ENCODE results near the gene ALCAM.

ALCAM gene

GRCh38 chr3:105620236-105620635, 253.5 kb downstream of the ALCAM start (continued):
- TF ChIP-seq, protein P1, sequence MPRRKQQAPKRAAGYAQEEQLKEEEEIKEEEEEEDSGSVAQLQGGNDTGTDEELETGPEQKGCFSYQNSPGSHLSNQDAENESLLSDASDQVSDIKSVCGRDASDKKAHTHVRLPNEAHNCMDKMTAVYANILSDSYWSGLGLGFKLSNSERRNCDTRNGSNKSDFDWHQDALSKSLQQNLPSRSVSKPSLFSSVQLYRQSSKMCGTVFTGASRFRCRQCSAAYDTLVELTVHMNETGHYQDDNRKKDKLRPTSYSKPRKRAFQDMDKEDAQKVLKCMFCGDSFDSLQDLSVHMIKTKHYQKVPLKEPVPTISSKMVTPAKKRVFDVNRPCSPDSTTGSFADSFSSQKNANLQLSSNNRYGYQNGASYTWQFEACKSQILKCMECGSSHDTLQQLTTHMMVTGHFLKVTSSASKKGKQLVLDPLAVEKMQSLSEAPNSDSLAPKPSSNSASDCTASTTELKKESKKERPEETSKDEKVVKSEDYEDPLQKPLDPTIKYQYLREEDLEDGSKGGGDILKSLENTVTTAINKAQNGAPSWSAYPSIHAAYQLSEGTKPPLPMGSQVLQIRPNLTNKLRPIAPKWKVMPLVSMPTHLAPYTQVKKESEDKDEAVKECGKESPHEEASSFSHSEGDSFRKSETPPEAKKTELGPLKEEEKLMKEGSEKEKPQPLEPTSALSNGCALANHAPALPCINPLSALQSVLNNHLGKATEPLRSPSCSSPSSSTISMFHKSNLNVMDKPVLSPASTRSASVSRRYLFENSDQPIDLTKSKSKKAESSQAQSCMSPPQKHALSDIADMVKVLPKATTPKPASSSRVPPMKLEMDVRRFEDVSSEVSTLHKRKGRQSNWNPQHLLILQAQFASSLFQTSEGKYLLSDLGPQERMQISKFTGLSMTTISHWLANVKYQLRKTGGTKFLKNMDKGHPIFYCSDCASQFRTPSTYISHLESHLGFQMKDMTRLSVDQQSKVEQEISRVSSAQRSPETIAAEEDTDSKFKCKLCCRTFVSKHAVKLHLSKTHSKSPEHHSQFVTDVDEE (CRISPR knock-in tag; IDR thresholded peaks at IDR 0.05), result no peak

- ATAC-seq, result no peak
- TF ChIP-seq ZNF70 (CRISPR knock-in tag; IDR thresholded peaks at IDR 0.05), result no peak
- TF ChIP-seq, protein P2, sequence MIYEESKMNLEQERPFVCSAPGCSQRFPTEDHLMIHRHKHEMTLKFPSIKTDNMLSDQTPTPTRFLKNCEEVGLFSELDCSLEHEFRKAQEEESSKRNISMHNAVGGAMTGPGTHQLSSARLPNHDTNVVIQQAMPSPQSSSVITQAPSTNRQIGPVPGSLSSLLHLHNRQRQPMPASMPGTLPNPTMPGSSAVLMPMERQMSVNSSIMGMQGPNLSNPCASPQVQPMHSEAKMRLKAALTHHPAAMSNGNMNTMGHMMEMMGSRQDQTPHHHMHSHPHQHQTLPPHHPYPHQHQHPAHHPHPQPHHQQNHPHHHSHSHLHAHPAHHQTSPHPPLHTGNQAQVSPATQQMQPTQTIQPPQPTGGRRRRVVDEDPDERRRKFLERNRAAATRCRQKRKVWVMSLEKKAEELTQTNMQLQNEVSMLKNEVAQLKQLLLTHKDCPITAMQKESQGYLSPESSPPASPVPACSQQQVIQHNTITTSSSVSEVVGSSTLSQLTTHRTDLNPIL (CRISPR knock-in tag; IDR thresholded peaks at IDR 0.05; ENCODE audit: low read depth), result no peak
- TF ChIP-seq, protein P3, sequence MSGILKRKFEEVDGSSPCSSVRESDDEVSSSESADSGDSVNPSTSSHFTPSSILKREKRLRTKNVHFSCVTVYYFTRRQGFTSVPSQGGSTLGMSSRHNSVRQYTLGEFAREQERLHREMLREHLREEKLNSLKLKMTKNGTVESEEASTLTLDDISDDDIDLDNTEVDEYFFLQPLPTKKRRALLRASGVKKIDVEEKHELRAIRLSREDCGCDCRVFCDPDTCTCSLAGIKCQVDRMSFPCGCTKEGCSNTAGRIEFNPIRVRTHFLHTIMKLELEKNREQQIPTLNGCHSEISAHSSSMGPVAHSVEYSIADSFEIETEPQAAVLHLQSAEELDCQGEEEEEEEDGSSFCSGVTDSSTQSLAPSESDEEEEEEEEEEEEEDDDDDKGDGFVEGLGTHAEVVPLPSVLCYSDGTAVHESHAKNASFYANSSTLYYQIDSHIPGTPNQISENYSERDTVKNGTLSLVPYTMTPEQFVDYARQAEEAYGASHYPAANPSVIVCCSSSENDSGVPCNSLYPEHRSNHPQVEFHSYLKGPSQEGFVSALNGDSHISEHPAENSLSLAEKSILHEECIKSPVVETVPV (CRISPR knock-in tag; IDR thresholded peaks at IDR 0.05), result no peak
- TF ChIP-seq ZFP30 (CRISPR knock-in tag; IDR thresholded peaks at IDR 0.05), result no peak
- TF ChIP-seq TCF4 (CRISPR knock-in tag; IDR thresholded peaks at IDR 0.05; ENCODE audit: borderline replicate concordance), result no peak
- no peak for TF ChIP-seq POU6F1 (CRISPR knock-in tag; IDR thresholded peaks at IDR 0.05; ENCODE audit: borderline replicate concordance, low read depth)
- no peak for TF ChIP-seq ZFP3 (CRISPR knock-in tag; IDR thresholded peaks at IDR 0.05)
- no peak for TF ChIP-seq ZNF8 (CRISPR knock-in tag; IDR thresholded peaks at IDR 0.05)
- TF ChIP-seq SNAI2 (CRISPR knock-in tag; IDR thresholded peaks at IDR 0.05), result no peak
- TF ChIP-seq ESRRG (CRISPR knock-in tag; IDR thresholded peaks at IDR 0.05), result no peak
- TF ChIP-seq GLIS3 (CRISPR knock-in tag; IDR thresholded peaks at IDR 0.05), result no peak
- no peak for TF ChIP-seq CSDC2 (CRISPR knock-in tag; IDR thresholded peaks at IDR 0.05)
- TF ChIP-seq PPARA (CRISPR knock-in tag; IDR thresholded peaks at IDR 0.05; ENCODE audit: borderline replicate concordance), result no peak
- TF ChIP-seq, protein P4, sequence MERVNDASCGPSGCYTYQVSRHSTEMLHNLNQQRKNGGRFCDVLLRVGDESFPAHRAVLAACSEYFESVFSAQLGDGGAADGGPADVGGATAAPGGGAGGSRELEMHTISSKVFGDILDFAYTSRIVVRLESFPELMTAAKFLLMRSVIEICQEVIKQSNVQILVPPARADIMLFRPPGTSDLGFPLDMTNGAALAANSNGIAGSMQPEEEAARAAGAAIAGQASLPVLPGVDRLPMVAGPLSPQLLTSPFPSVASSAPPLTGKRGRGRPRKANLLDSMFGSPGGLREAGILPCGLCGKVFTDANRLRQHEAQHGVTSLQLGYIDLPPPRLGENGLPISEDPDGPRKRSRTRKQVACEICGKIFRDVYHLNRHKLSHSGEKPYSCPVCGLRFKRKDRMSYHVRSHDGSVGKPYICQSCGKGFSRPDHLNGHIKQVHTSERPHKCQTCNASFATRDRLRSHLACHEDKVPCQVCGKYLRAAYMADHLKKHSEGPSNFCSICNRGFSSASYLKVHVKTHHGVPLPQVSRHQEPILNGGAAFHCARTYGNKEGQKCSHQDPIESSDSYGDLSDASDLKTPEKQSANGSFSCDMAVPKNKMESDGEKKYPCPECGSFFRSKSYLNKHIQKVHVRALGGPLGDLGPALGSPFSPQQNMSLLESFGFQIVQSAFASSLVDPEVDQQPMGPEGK (CRISPR knock-in tag; IDR thresholded peaks at IDR 0.05; ENCODE audit: borderline replicate concordance), result no peak
- TF ChIP-seq TOX (CRISPR knock-in tag; IDR thresholded peaks at IDR 0.05; ENCODE audit: borderline replicate concordance), result no peak
- no peak for TF ChIP-seq BACH2 (CRISPR knock-in tag; IDR thresholded peaks at IDR 0.05; ENCODE audit: borderline replicate concordance)
- TF ChIP-seq, protein P1 (CRISPR knock-in tag; IDR thresholded peaks at IDR 0.05), result no peak
- no peak for TF ChIP-seq OSR1 (CRISPR knock-in tag; IDR thresholded peaks at IDR 0.05)
- no peak for TF ChIP-seq ARNTL (CRISPR knock-in tag; IDR thresholded peaks at IDR 0.05; ENCODE audit: borderline replicate concordance, low read depth)
Observed at GRCh38 chr3:105622169-105622568, 255.5 kb downstream of the ALCAM start.

All from SK-N-SH treated with all-trans-retinoic acid at 6 μM for 48 hours (cell line).